Retinal pigment epithelial cell (primary cell): ENCODE measurements around the gene ADAM12.

Experiments used
- DNase-seq: peaks from one replicate; pipeline ENCODE4 v3.0.0-alpha.2; 2010; ENCODE audit warnings: low read depth
- H3K4me3 ChIP-seq: 2 replicates; pipeline ENCODE4 v1.5.1; 2011; ENCODE audit warnings: mild to moderate bottlenecking, low read length, control low read depth, moderate library complexity
- TF ChIP-seq, protein P1 (sequence below): conservative IDR thresholded peaks from 2 replicates; pipeline ENCODE4 v1.5.1; 2011; ENCODE audit warnings: low read depth, low read length, control low read depth, inconsistent platforms

ADAM12 gene

GRCh38 chr10:126197036-126197543, 191.2 kb downstream of the ADAM12 start:
- H3K4me3 ChIP-seq = no peak overlapping the region
- TF ChIP-seq, protein P1, sequence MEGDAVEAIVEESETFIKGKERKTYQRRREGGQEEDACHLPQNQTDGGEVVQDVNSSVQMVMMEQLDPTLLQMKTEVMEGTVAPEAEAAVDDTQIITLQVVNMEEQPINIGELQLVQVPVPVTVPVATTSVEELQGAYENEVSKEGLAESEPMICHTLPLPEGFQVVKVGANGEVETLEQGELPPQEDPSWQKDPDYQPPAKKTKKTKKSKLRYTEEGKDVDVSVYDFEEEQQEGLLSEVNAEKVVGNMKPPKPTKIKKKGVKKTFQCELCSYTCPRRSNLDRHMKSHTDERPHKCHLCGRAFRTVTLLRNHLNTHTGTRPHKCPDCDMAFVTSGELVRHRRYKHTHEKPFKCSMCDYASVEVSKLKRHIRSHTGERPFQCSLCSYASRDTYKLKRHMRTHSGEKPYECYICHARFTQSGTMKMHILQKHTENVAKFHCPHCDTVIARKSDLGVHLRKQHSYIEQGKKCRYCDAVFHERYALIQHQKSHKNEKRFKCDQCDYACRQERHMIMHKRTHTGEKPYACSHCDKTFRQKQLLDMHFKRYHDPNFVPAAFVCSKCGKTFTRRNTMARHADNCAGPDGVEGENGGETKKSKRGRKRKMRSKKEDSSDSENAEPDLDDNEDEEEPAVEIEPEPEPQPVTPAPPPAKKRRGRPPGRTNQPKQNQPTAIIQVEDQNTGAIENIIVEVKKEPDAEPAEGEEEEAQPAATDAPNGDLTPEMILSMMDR = no peak
- DNase-seq = no peak

DNA sequence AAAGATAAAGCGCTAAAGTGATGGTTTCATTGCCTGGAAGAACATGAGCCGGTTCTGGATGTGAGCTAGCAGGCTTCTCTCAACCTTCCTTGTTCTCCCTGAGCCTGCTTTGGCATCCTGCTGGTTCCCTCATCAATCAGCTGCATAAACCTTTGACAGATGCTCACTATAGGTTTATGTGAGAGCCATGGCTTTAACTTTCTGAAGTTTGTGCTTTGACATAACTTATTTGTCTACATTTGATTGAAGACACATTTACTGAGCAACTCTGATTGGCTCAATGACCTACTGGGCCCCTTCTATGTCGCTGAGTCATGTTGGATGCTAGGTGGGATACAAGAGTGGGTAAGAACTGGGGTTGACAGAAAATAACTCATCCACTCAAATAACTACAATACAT, 192.0 kb downstream of the ADAM12 start:
- no peak overlapping the region for H3K4me3 ChIP-seq
- no peak for DNase-seq
- TF ChIP-seq, protein P1 = no peak

- no peak overlapping the region for H3K4me3 ChIP-seq
- TF ChIP-seq, protein P1 = no peak
- DNase-seq = no peak
Measured at GRCh38 chr10:126191192-126191591, 197.1 kb downstream of the ADAM12 start.

- DNase-seq = no peak
- no peak overlapping the region for H3K4me3 ChIP-seq
- TF ChIP-seq, protein P1 = no peak
Measured at GRCh38 chr10:126188679-126189200, 199.5 kb downstream of the ADAM12 start.

- TF ChIP-seq, protein P1 = no peak
- H3K4me3 ChIP-seq = no peak overlapping the region
Measured at GRCh38 chr10:126187399-126187798, 200.9 kb downstream of the ADAM12 start.

DNA sequence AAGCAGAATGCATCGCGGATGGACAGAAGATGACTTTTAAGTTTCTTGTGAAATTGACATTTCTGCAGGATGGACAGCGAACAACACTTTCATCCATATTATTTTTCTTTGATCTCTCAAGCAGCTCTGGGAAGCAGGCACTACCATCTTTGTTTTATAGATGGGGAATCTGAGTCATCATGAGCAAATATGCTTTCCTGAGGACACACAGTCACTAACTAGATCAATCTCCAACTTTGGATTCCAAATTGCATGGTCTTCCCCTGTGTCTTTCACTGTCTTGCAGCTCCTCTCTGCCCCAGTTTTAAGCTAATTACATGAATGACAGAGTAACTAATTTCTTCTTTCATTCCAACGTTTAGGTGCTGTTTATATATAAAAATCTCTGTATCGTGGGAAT, 201.5 kb downstream of the ADAM12 start:
- TF ChIP-seq, protein P1 = no peak
- no peak for DNase-seq
- no peak overlapping the region for H3K4me3 ChIP-seq

More at GRCh38 chr10:126187399-126187798, 200.9 kb downstream of the ADAM12 start:
- DNase-seq = no peak

GRCh38 chr10:126185676-126186447, 202.4 kb downstream of the ADAM12 start:
- no peak for DNase-seq
- TF ChIP-seq, protein P1 = no peak
- no peak overlapping the region for H3K4me3 ChIP-seq
